Measurements from ENCODE around the gene NEDD8.

GRCh38 chr14:24268225-24268624, 36.1 kb upstream of the NEDD8 start:
- no peak for TF ChIP-seq CTCF (IDR thresholded peaks at IDR 0.05; ENCODE audit: low read depth, low read length, missing input control)
- no peak for TF ChIP-seq MAX (IDR thresholded peaks at IDR 0.05)
- TF ChIP-seq EGR1 (IDR thresholded peaks at IDR 0.05; ENCODE audit: low read depth in 2 of 2) = no peak
- TF ChIP-seq TAF1 (conservative IDR thresholded peaks at IDR 0.05) = no peak
- TF ChIP-seq SP1 (IDR thresholded peaks at IDR 0.05) = no peak
- no peak for TF ChIP-seq FOXA1 (IDR thresholded peaks at IDR 0.05)
- no peak for TF ChIP-seq NR2F2 (IDR thresholded peaks at IDR 0.05)
- TF ChIP-seq RXRA (IDR thresholded peaks at IDR 0.05) = no peak
- no peak for TF ChIP-seq REST (IDR thresholded peaks at IDR 0.05)
- no peak for TF ChIP-seq YY1 (IDR thresholded peaks at IDR 0.05)
